Endothelial cell of umbilical vein (primary cell): ENCODE results near the gene SRD5A2. TPM values are rescaled to one million over a fixed set of nuclear protein-coding genes. Genes with fewer than 3 reads are reported as not detected.

Experiments
- BruUV-seq: library from RNA; stranded (reverse); fragments of 400-500 nt; replicated peaks from 2 replicates; lab custom pipeline; 2021; lab: Mats Ljungman, UMichigan
- CTCF ChIA-PET: fragments of 300-600, 350-600 bp; sonication (Branson Sonifier 250); formaldehyde crosslinking; loops from one replicate; lab custom pipeline; 2021; ENCODE audit warnings: antibody characterized with exemption, inconsistent platforms; lab: Charles Lee
- POLR2A ChIA-PET: fragments of 300-600, 350-600 bp; sonication (Branson Sonifier 250); formaldehyde crosslinking; loops from one replicate; lab custom pipeline; 2021; ENCODE audit warnings: antibody characterized with exemption, inconsistent platforms; lab: Charles Lee
- DNase-seq: peaks from one replicate; pipeline ENCODE4 v3.0.0-alpha.2; 2011; ENCODE audit warnings: low read depth, low spot score
- FAIRE-seq: peaks from 2 replicates; lab custom pipeline; 2011; peaks lifted over from hg19 to GRCh38; lab: Jason Lieb, UNC
- H2AFZ ChIP-seq: 2 replicates; pipeline ENCODE4 v1.6.0; 2012; ENCODE audit warnings: low read depth, low read length, control low read depth, inconsistent platforms
- H3K27ac ChIP-seq: 2 replicates; pipeline ENCODE4 v1.5.1; 2011; ENCODE audit warnings: low read depth, mild to moderate bottlenecking, control low read depth, low read length, moderate library complexity; ENCODE audit not compliant: insufficient read depth
- H3K27me3 ChIP-seq, 2 experiments: 2 replicates each; pipeline versions ENCODE4 v1.6.0 to v1.6.1; 2011; ENCODE audit warnings: low read length in 2 of 2, mixed read lengths in 1 of 2; ENCODE audit not compliant: control insufficient read depth in 2 of 2, insufficient read depth in 2 of 2
- H3K36me3 ChIP-seq, 2 experiments: 2 replicates in 1 of 2; 3 replicates in 1 of 2; pipeline ENCODE4 v1.5.1; 2011; ENCODE audit warnings: low read length in 2 of 2, mild to moderate bottlenecking in 1 of 2, moderate library complexity in 1 of 2; ENCODE audit not compliant: control insufficient read depth in 2 of 2, insufficient read depth in 2 of 2; ENCODE audit errors: extremely low read depth in 1 of 2
- H3K4me1 ChIP-seq: 3 replicates; pipeline ENCODE4 v1.5.1; 2011; ENCODE audit warnings: mild to moderate bottlenecking, low read length; ENCODE audit not compliant: control insufficient read depth, insufficient read depth; ENCODE audit errors: extremely low read depth
- H3K4me2 ChIP-seq: 2 replicates; pipeline ENCODE4 v1.6.1; 2011; ENCODE audit warnings: low read length, control low read depth, mixed read lengths; ENCODE audit not compliant: insufficient read depth
- H3K4me3 ChIP-seq, 3 experiments: fragments of 200-600 bp in 1 of 3; sonication (generic), shearing (Covaris generic) in 1 of 3; replicated peaks in 1 of 3; 2 replicates each; pipeline ENCODE4 v1.5.1; 2011 to 2016; ENCODE audit warnings: control low read depth in 3 of 3, low read length in 3 of 3, mild to moderate bottlenecking in 2 of 3, inconsistent platforms in 1 of 3, low read depth in 1 of 3, moderate library complexity in 1 of 3; ENCODE audit not compliant: insufficient read depth in 1 of 3
- H3K79me2 ChIP-seq: 2 replicates; pipeline ENCODE4 v1.6.0; 2012; ENCODE audit warnings: low read length, inconsistent platforms; ENCODE audit not compliant: control insufficient read depth, insufficient read depth
- H3K9ac ChIP-seq: replicated peaks from 2 replicates; pipeline ENCODE3; 2011; ENCODE audit warnings: low read length, control low read depth; ENCODE audit not compliant: insufficient read depth; ENCODE audit errors: extremely low read depth
- H3K9me1 ChIP-seq: replicated peaks from 3 replicates; pipeline ENCODE4 v1.6.0; 2011; ENCODE audit warnings: mild to moderate bottlenecking, low read length; ENCODE audit not compliant: control insufficient read depth, insufficient read depth; ENCODE audit errors: extremely low read depth
- H3K9me3 ChIP-seq: replicated peaks from 2 replicates; pipeline ENCODE4 v1.5.1; 2012; ENCODE audit warnings: low read length, inconsistent platforms; ENCODE audit not compliant: control insufficient read depth, insufficient read depth
- H4K20me1 ChIP-seq: replicated peaks from 2 replicates; pipeline ENCODE3; 2011; ENCODE audit warnings: mild to moderate bottlenecking, low read length; ENCODE audit not compliant: control insufficient read depth, insufficient read depth; ENCODE audit errors: extremely low read depth
- CTCF ChIP-seq, 2 donors: IDR thresholded peaks; 1 replicate in 1 of 2; 2 replicates in 1 of 2; pipeline ENCODE4 v1.5.1; 2011; ENCODE audit warnings: low read length in 2 of 2, mild to moderate bottlenecking in 2 of 2, moderate library complexity in 2 of 2, control low read depth in 1 of 2, inconsistent platforms in 1 of 2, low read depth in 1 of 2; ENCODE audit not compliant: insufficient read depth in 1 of 2; ENCODE audit errors: extremely low read depth in 1 of 2
- EZH2 ChIP-seq: IDR thresholded peaks from 2 replicates; pipeline ENCODE4 v1.6.1; 2012; ENCODE audit warnings: borderline replicate concordance, low read depth, mild to moderate bottlenecking, moderate library complexity, low read length, inconsistent platforms; ENCODE audit not compliant: severe bottlenecking
- FOS ChIP-seq: IDR thresholded peaks from 2 replicates; pipeline ENCODE4 v1.6.1; 2011; ENCODE audit warnings: mild to moderate bottlenecking, low read length, moderate library complexity, borderline replicate concordance; ENCODE audit not compliant: insufficient read depth
- GATA2 ChIP-seq: IDR thresholded peaks from 2 replicates; pipeline ENCODE4 v1.7.0; 2011; ENCODE audit warnings: low read depth, mild to moderate bottlenecking, moderate library complexity, mixed read lengths, low read length; ENCODE audit not compliant: insufficient read length, insufficient read depth
- JUN ChIP-seq: IDR thresholded peaks from 2 replicates; pipeline ENCODE4 v1.6.1; 2011; ENCODE audit warnings: borderline replicate concordance, low read depth; ENCODE audit not compliant: insufficient read length, insufficient read depth
- POLR2A ChIP-seq: IDR thresholded peaks from 2 replicates; pipeline ENCODE4 v1.6.1; 2012; ENCODE audit warnings: low read depth, mild to moderate bottlenecking, control low read depth, low read length
- POLR2AphosphoS5 ChIP-seq: IDR thresholded peaks from 2 replicates; pipeline ENCODE4 v1.6.1; 2012; ENCODE audit warnings: low read depth, mild to moderate bottlenecking, control low read depth, low read length, moderate library complexity; ENCODE audit not compliant: insufficient read depth
- dilution Hi-C: fragments of 300-500 bp; cut with MboI; formaldehyde crosslinking; loops from one replicate; pipeline ENCODE4 v1.15.0; 2019; ENCODE audit warnings: low sequenced_read_pairs; ENCODE audit not compliant: extremely low pct_ligation_motif_present
- intact Hi-C: fragments of 100-400 bp; cut with micrococcal nuclease; formaldehyde crosslinking; loops from one replicate; pipeline ENCODE4 v1.10.0; 2022
- polyA plus RNA-seq, 4 experiments: library from polyadenylated mRNA; depleted of rRNA in 3 of 4; stranded (reverse) in 3 of 4; unstranded in 1 of 4; fragments of >200 nt; gene quantifications; 2 replicates each; pipeline versions ENCODE4 v1.2.1 to v1.2.3, GENCODE V29; 2011 to 2012; ENCODE audit warnings: missing spikeins in 1 of 4
- total RNA-seq: library from RNA; stranded (reverse); gene quantifications from 2 replicates; pipeline ENCODE4 v1.2.3, GENCODE V29; 2021

Gene SRD5A2
- total and polyA plus RNA-seq, 2 donors (not counting 3 experiments of a cell fraction or from before 2014, with no cell fraction given), result not detected

GRCh38 chr2:31476511-31477180 is 104.1 kb downstream of the SRD5A2 start:
- intact Hi-C loops, result no loop called here
- DNase-seq, result no peak
- no peaks in the 10 kb centered on the region for H3K9me3 ChIP-seq
- H3K27ac ChIP-seq, result no peak overlapping the region
- H3K9ac ChIP-seq, result no peak overlapping the region
- no peak overlapping the region for H3K4me2 ChIP-seq
- H3K79me2 ChIP-seq, result no peaks in the 10 kb centered on the region
- no peaks in the 10 kb centered on the region for H4K20me1 ChIP-seq
- no peaks in the 10 kb centered on the region for H3K9me1 ChIP-seq
- H3K4me3 ChIP-seq, result no peak overlapping the region
- dilution Hi-C loops, result no loop called here
- POLR2A ChIA-PET, result no interaction called here
- no TSS peak for BruUV-seq
- CTCF ChIA-PET, result no interaction called here
- H2AFZ ChIP-seq, result no peak overlapping the region
- H3K36me3 ChIP-seq, result no peaks in the 10 kb centered on the region
- TF ChIP-seq CTCF (IDR thresholded peaks at IDR 0.05; ENCODE audit: extremely low read depth in 1 of 2, insufficient read depth in 1 of 2, low read depth in 1 of 2, low read length in 2 of 2) (no peak), FOS (no peak), GATA2 (no peak), POLR2AphosphoS5 (no peak), JUN (no peak), EZH2 (no peak), POLR2A (no peak)
- FAIRE-seq, result no peak
- no peaks in the 10 kb centered on the region for H3K27me3 ChIP-seq
- no peaks in the 10 kb centered on the region for H3K4me1 ChIP-seq
